ENCODE results near the gene ZNF519.

ZNF519 gene

GRCh38 chr18:14098428-14098827 is 33.8 kb downstream of the ZNF519 start:
- no peak overlapping the region for H3K4me2 ChIP-seq (ENCODE audit: low read length)
- H4K91ac ChIP-seq (ENCODE audit: low read depth, low read length): no peak overlapping the region
- H3K4me3 ChIP-seq (ENCODE audit: low read depth, low read length): no peak overlapping the region
- H3K9ac ChIP-seq (ENCODE audit: low read length): no peak overlapping the region
- H3K18ac ChIP-seq (ENCODE audit: low read length): no peak overlapping the region
- H3K79me1 ChIP-seq (ENCODE audit: low read length): no peaks in the 10 kb centered on the region
- no peak overlapping the region for H2BK5ac ChIP-seq (ENCODE audit: low read depth, low read length, poor library complexity)
- H3K79me2 ChIP-seq (ENCODE audit: control insufficient read depth, insufficient read depth, low read length, poor library complexity): no peaks in the 10 kb centered on the region
- H4K8ac ChIP-seq (ENCODE audit: low read depth, low read length): no peak overlapping the region
- no peaks in the 10 kb centered on the region for H3K27me3 ChIP-seq (ENCODE audit: insufficient read depth, low read length)
- H3K23ac ChIP-seq (ENCODE audit: low read length): no peak overlapping the region
- H4K12ac ChIP-seq (ENCODE audit: low read depth, low read length): no peak overlapping the region
- H3K4me1 ChIP-seq (ENCODE audit: control insufficient read depth in 1 of 2, insufficient read depth in 2 of 2, low read length in 2 of 2): peaks cover 0 to 2% of the 10 kb centered on the region in 2 experiments
- no peak overlapping the region for H2BK120ac ChIP-seq (ENCODE audit: insufficient read depth, low read length, poor library complexity)
- H2BK12ac ChIP-seq (ENCODE audit: low read length): no peak overlapping the region
- H2AFZ ChIP-seq (ENCODE audit: insufficient read depth, low read length, poor library complexity): no peak overlapping the region
- DNase-seq: no peak
- peaks cover 5% of the 10 kb centered on the region for H3K9me3 ChIP-seq (ENCODE audit: insufficient read depth, low read depth, low read length)
- no CpG with 5 or more reads among the region's 6 CpGs for whole genome bisulfite sequencing (ENCODE audit: extremely low coverage, insufficient coverage, insufficient read length)
- H3K27ac ChIP-seq (ENCODE audit: low read depth, low read length): no peak overlapping the region
- no peak overlapping the region for H3K14ac ChIP-seq (ENCODE audit: low read length)
- H3K36me3 ChIP-seq (ENCODE audit: control insufficient read depth in 1 of 2, insufficient read depth in 2 of 2, low read length in 2 of 2): peaks cover 11 to 17% of the 10 kb centered on the region in 2 experiments
- H3K4ac ChIP-seq (ENCODE audit: low read depth, low read length): no peak overlapping the region
- no peak overlapping the region for H2AK5ac ChIP-seq (ENCODE audit: low read length)

GRCh38 chr18:14097761-14098160 is 34.5 kb downstream of the ZNF519 start:
- Histone ChIP-seq H3K23ac (ENCODE audit: low read length) (no peak overlapping the region), H2AK5ac (ENCODE audit: low read length) (no peak overlapping the region), H3K36me3 (ENCODE audit: control insufficient read depth in 1 of 2, insufficient read depth in 2 of 2, low read length in 2 of 2) (peaks cover 11 to 17% of the 10 kb centered on the region in 2 experiments), H3K14ac (ENCODE audit: low read length) (no peak overlapping the region), H3K9me3 (ENCODE audit: insufficient read depth, low read depth, low read length) (peaks cover 5% of the 10 kb centered on the region), H3K4me3 (ENCODE audit: low read depth, low read length) (no peak overlapping the region), H3K9ac (ENCODE audit: low read length) (no peak overlapping the region), H2BK5ac (ENCODE audit: low read depth, low read length, poor library complexity) (no peak overlapping the region), H4K91ac (ENCODE audit: low read depth, low read length) (no peak overlapping the region), H3K27me3 (ENCODE audit: insufficient read depth, low read length) (no peaks in the 10 kb centered on the region), H3K4me1 (ENCODE audit: control insufficient read depth in 1 of 2, insufficient read depth in 2 of 2, low read length in 2 of 2) (peaks cover 0 to 3% of the 10 kb centered on the region in 2 experiments), H4K8ac (ENCODE audit: low read depth, low read length) (no peak overlapping the region), H3K79me2 (ENCODE audit: control insufficient read depth, insufficient read depth, low read length, poor library complexity) (no peaks in the 10 kb centered on the region), H3K27ac (ENCODE audit: low read depth, low read length) (no peak overlapping the region), H3K79me1 (ENCODE audit: low read length) (no peaks in the 10 kb centered on the region), H3K4me2 (ENCODE audit: low read length) (no peak overlapping the region), H2AFZ (ENCODE audit: insufficient read depth, low read length, poor library complexity) (no peak overlapping the region), H3K4ac (ENCODE audit: low read depth, low read length) (no peak overlapping the region), H2BK120ac (ENCODE audit: insufficient read depth, low read length, poor library complexity) (no peak overlapping the region), H2BK12ac (ENCODE audit: low read length) (no peak overlapping the region), H3K18ac (ENCODE audit: low read length) (no peak overlapping the region), H4K12ac (ENCODE audit: low read depth, low read length) (no peak overlapping the region)
- DNase-seq: no peak
- no CpG with 5 or more reads among the region's 2 CpGs for WGBS (ENCODE audit: extremely low coverage, insufficient coverage, insufficient read length)

GRCh38 chr18:14093307-14093915 is 38.8 kb downstream of the ZNF519 start:
- Histone ChIP-seq H3K4ac (ENCODE audit: low read depth, low read length) (no peak overlapping the region), H3K27me3 (ENCODE audit: insufficient read depth, low read length) (no peaks in the 10 kb centered on the region), H3K4me2 (ENCODE audit: low read length) (no peak overlapping the region), H3K36me3 (ENCODE audit: control insufficient read depth in 1 of 2, insufficient read depth in 2 of 2, low read length in 2 of 2) (peaks cover 6 to 14% of the 10 kb centered on the region in 2 experiments), H3K9ac (ENCODE audit: low read length) (no peak overlapping the region), H3K18ac (ENCODE audit: low read length) (no peak overlapping the region), H4K8ac (ENCODE audit: low read depth, low read length) (no peak overlapping the region), H3K4me1 (ENCODE audit: control insufficient read depth in 1 of 2, insufficient read depth in 2 of 2, low read length in 2 of 2) (peaks cover 0 to 5% of the 10 kb centered on the region in 2 experiments), H3K27ac (ENCODE audit: low read depth, low read length) (no peak overlapping the region), H3K9me3 (ENCODE audit: insufficient read depth, low read depth, low read length) (peaks cover 5% of the 10 kb centered on the region), H3K79me1 (ENCODE audit: low read length) (no peaks in the 10 kb centered on the region), H2BK120ac (ENCODE audit: insufficient read depth, low read length, poor library complexity) (no peak overlapping the region), H4K91ac (ENCODE audit: low read depth, low read length) (no peak overlapping the region), H2AFZ (ENCODE audit: insufficient read depth, low read length, poor library complexity) (no peak overlapping the region), H2BK12ac (ENCODE audit: low read length) (no peak overlapping the region), H3K14ac (ENCODE audit: low read length) (no peak overlapping the region), H3K23ac (ENCODE audit: low read length) (no peak overlapping the region), H4K12ac (ENCODE audit: low read depth, low read length) (no peak overlapping the region), H3K4me3 (ENCODE audit: low read depth, low read length) (no peak overlapping the region), H2AK5ac (ENCODE audit: low read length) (no peak overlapping the region), H3K79me2 (ENCODE audit: control insufficient read depth, insufficient read depth, low read length, poor library complexity) (no peaks in the 10 kb centered on the region), H2BK5ac (ENCODE audit: low read depth, low read length, poor library complexity) (no peak overlapping the region)
- DNase-seq: no peak
- WGBS (ENCODE audit: extremely low coverage, insufficient coverage, insufficient read length): no CpG with 5 or more reads among the region's 1 CpG

GRCh38 chr18:14092625-14093306 is 39.5 kb downstream of the ZNF519 start:
- Histone ChIP-seq H3K4me3 (ENCODE audit: low read depth, low read length) (no peak overlapping the region), H3K9me3 (ENCODE audit: insufficient read depth, low read depth, low read length) (peaks cover 5% of the 10 kb centered on the region), H3K79me2 (ENCODE audit: control insufficient read depth, insufficient read depth, low read length, poor library complexity) (no peaks in the 10 kb centered on the region), H3K36me3 (ENCODE audit: control insufficient read depth in 1 of 2, insufficient read depth in 2 of 2, low read length in 2 of 2) (peaks cover 6 to 14% of the 10 kb centered on the region in 2 experiments), H3K4me2 (ENCODE audit: low read length) (no peak overlapping the region), H2BK12ac (ENCODE audit: low read length) (no peak overlapping the region), H4K8ac (ENCODE audit: low read depth, low read length) (no peak overlapping the region), H3K23ac (ENCODE audit: low read length) (no peak overlapping the region), H3K9ac (ENCODE audit: low read length) (no peak overlapping the region), H3K27me3 (ENCODE audit: insufficient read depth, low read length) (no peaks in the 10 kb centered on the region), H3K27ac (ENCODE audit: low read depth, low read length) (no peak overlapping the region), H2AK5ac (ENCODE audit: low read length) (no peak overlapping the region), H3K79me1 (ENCODE audit: low read length) (no peaks in the 10 kb centered on the region), H2BK5ac (ENCODE audit: low read depth, low read length, poor library complexity) (no peak overlapping the region), H3K18ac (ENCODE audit: low read length) (no peak overlapping the region), H4K12ac (ENCODE audit: low read depth, low read length) (no peak overlapping the region), H2BK120ac (ENCODE audit: insufficient read depth, low read length, poor library complexity) (no peak overlapping the region), H3K14ac (ENCODE audit: low read length) (no peak overlapping the region), H3K4me1 (ENCODE audit: control insufficient read depth in 1 of 2, insufficient read depth in 2 of 2, low read length in 2 of 2) (peaks cover 0 to 5% of the 10 kb centered on the region in 2 experiments), H2AFZ (ENCODE audit: insufficient read depth, low read length, poor library complexity) (no peak overlapping the region), H4K91ac (ENCODE audit: low read depth, low read length) (no peak overlapping the region), H3K4ac (ENCODE audit: low read depth, low read length) (no peak overlapping the region)
- DNase-seq: no peak
- WGBS (ENCODE audit: extremely low coverage, insufficient coverage, insufficient read length): no CpG with 5 or more reads among the region's 7 CpGs
